CD4-positive, alpha-beta T cell treated with Interferon alpha-2 for 1 hour (primary cell): ENCODE data around the gene GPRC5D.

Experiments used
- DNase-seq, 2 donors: peaks; one replicate each; pipeline ENCODE4 v3.0.0-alpha.2; 2020 to 2022

The GPRC5D gene

DNA sequence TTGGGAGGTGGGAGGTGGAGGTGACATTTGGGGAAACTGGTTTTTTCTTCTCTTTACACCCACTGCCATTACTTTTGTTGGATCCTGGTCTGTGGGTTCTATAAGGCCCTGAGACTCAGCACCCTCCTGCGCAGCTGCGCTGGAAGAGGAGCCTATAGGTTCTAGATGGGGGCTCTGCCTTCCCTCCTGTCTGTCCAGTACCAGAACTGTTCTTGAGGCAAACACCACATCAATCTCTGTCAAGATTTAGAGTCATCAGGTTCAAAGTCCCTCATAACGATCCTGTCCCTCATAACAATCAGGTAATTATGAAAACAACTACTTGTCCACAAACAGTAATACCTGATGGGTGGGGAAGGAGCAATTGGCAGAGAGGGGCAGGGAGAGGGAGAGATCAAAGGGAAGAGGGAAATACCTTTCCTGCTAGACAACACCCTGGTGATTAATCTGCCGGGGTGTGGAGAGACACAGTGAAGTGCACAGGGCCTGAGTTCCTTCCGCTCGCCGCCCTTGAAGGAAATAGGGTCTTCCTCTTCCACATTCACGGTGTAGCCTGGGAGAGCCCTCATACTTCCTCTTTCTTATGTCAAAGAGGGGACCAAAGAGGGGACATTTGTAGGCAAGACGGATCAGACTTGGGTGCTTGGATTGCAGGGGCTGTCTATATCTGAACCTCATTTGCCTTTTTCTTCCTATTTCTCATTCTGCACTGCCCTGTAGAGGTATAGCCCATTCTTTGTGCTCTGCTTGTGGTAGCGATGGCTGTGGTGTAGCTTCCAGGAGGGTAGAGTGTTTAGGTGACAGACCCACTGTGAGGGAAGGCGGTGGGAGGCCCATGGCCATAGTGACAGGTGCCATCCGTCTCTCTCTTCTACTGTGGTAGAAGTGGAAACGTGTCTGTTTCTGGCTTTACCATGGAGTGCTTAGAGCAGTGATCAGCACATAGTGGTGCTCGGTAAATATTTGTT lies 48.0 kb downstream of the GPRC5D start:
- no peak for DNase-seq

DNA sequence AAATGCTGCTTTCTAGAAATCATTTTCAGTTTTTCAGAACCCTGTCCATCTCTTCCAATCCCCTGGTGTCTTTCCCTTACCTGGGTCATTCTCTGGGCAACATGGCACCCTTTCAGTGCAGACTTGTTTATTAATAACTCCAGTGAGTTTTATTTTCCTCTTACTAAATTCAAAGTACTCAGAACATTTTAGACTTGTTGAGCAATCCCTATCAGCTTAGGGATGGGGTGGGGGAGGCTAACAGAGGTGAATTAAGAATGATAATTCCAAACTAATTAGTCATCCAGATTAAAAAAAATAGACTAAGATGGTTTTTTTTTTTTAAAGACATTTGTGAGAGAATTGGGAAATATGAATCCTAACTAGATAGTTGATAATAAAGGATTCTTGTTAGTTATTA lies 49.9 kb downstream of the GPRC5D start:
- DNase-seq: no peak

DNA sequence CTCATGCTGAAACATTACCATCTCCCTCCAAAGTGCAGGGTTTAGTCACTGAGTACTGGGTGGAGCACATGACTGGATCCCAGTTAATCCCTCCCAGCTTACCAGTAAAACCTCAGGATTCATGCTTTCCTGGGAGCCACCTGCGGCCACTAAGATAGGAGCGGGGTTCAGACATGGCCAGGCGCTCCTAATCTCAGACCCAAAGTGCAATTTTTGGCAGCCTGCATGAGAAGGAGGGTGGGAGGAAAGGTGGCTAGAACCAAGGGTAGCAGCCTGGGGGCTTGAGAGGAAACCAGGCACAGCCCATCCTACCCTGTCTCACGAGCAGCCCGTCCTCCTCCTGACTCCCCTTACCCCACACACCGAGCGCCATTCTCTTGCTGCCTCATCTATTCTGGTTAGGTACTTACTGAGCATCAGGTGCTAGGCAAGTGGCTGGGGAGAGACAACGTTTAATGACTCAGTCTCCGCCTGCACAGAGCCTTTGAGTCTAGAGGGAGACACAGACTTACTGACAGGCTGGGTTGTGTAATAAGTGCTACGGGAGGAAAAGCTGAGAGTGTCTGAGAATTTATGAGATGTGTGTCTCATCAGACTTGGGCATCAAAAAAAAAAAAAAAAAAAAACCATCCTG lies 50.7 kb downstream of the GPRC5D start:
- DNase-seq: no peak

DNA sequence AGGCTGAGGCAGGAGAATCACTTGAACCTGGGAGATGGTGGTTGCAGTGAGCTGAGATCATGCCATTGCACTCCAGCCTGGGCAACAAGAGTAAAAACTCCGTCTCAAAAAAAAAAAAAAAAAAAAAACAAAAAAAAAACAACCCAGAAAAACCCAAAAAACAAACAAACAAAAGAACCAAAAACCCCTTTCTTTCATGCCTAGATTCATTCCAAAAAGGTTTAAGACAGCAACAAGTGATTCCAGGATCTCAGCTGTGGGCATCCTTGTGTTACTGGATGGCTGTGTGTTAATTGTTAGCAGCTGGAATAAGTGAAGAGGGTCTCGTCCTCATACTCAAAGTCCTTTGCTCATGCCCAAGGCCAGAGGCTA lies 51.2 kb downstream of the GPRC5D start:
- no peak for DNase-seq

DNA sequence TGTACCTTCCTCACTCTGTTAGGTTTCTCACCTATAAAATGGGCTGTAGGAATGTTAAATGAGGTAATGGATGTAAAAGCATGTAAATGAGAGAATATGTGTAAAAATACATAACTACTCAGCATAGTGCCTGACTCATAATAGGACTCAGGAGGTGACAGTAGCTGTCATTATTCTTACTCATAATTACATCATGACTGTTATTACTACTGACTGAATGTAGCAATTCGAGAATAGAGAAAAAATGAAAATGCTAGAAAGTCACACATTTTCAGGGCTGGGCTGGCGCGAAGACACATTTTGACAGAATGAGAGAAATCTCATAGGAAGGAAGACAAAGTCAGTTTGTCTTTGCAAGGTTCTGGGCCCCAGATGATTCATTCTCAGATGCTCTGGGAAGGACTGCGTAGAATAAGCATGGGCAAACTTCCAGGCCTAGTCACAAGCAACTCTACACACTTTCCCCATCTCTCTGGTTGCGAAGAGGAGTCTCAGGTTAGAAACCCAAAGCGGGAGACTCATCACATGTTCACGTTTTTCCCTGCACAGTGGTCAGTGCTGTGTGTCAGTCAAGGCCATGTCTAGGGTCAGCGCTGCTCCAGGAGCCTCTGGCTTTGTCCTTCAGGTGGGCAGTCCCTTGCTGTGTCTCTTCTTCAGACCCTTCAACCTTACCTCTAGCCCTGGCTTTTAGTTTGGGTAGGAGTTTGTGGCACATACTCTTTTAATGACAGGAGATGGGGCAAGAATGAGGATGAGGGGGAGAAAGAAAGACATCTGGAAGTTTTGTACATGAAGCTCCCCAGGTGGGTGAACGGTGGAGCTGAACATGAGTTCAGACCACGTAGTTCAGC lies 52.2 kb downstream of the GPRC5D start:
- DNase-seq: no peak

DNA sequence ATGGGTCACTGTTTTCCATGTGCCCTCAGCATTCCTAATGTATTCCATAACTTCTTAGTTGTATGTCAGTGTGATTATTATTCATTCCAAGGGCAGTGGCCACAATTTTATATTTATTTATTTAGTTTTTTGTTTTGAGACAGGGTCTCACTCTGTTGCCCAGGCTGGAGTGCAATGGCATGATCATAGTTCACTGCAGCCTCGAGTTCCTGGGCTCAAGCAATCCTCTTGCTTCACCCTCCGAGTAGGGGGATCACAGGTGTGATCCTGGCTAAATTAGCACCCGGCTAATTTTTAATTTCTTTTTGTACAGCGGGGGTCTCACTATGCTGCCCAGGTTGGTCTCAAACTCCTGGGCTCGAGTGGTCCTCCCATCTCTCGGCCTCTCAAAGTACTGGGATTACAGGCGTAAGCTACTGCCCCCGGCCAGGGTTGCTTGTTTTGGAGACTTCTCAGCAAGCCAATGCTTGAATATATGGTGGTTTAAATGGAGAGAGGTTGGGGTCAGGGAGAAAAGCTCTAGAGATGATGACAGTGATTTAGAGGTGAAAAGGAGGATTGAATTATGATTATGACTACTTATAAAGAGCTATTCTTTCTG lies 53.0 kb downstream of the GPRC5D start:
- DNase-seq: no peak

DNA sequence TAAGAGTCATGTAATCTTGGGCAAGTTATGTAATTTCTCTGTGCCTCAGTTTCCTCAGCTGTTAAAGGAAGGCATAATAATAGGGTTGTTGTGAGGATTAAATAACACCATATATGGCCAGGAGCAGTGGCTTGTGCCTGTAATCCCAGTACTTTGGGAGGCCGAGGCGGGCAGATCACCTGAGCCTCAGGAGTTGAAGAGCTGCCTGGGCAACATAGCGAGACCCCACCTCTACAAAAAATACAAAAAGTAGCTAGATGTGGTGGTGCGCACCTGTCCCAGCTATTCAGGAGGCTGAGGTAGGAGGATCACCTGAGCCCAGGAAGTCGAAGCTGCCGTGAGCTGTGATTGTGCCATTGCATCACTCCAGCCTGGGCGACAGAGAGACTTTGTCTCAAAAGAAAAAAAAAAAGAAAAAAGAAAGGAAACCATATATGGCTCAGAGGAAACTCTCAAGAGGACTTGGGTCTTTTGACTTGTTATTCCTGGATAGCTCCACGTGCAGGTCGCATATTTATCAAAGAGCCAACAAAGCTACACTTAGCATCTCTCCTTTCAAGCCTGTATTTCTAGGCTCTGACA lies 53.7 kb downstream of the GPRC5D start:
- DNase-seq: no peak

DNA sequence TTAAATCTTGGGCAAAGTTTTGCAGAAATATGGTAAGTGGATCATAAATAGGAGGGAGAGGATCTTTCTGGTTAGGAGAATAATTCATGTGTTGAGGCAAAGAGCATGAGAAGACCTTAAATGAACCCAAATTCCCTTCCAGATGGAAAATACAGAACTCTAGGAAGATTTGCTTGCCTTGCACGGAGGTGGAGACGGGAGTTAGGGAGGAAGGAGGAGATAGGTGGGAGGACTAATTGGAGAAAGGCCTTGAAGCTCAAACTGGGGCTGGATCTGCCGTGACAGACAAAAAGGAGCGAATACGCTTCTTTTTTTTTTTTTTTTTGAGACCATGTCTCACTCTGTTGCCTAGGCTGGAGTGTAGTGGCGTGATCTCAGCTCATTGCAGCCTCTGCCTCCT lies 54.7 kb downstream of the GPRC5D start:
- DNase-seq: no peak

DNA sequence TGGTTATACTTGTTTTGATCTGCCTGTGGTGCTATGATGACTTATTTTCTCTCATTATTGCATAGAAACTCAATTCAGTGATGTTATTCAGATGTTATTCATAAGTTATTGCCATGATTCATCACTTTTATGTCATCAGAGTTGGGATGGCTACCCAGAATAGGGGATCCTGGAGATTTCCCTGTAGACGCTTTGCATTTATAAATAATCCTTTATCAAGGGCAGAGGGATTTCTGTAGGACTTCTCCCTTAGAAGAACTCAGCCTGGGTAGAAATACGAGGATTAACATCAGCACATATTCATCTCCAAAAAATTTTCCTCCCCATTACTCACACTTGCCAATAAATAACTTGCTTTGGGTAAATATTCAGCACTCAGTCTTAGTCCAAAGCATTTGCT lies 55.7 kb downstream of the GPRC5D start:
- no peak for DNase-seq

DNA sequence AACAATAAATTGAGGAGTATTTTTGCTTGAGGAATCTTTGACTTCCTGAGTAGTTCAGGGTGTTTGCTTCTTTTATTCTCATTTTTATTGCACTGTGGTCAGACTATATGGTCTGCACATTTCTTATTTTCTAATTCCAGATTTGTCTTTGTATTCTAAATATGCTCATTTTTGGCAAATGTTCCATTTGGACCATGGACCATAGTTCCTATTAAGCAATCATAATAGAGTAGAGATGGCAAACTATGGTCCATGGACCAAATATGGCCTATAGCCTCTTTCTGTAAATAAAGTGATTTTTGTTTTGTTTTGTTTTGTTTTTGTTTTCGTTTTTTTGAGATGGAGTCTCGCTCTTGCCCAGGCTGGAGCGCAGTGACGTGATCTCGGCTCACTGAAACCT lies 58.5 kb downstream of the GPRC5D start:
- no peak for DNase-seq

DNA sequence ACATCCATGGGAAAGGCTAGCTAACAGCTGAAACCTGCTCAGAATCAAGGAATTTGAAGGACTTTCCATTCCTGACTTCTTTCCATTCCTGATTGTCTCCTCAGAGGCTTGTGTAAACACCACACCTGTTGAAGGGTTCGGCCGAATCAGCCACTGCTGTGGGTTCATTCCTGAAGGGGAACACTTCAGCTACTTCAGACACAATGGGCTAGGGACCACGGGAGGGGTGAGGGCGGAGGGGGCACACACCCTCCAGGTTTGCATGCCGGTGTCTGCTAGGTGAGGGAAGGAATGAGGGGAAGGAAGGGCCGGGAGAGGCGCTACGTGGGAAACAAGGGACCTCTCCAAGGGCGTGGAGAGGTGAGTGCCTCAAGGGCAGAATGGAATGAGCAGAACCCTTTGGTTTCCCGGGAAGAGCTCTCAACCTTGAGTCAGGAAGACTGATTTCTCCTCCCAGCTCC lies 59.3 kb downstream of the GPRC5D start:
- DNase-seq: no peak

DNA sequence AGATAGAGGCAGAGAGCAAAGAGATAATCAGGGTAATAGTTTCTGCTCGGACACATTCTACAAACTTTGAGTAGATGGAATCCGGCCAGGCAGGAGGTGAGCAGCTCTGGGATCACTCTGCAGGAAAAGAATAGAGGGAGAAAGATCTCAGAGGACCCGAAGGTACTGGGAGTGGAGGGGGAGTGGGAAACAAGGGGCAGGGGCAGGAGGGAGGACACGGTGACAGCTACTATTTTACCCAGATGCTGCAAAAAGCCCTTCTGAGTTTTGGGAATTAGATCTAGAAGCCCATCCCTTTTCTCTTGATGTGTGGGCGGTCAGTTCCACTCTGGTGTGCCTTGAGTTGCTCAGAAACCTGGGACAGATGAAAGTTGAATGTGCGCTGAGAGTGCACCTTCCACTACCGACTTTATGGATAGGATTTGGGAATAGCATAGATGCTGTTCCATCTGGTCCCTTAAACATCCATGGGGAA lies 60.1 kb downstream of the GPRC5D start:
- no peak for DNase-seq

DNA sequence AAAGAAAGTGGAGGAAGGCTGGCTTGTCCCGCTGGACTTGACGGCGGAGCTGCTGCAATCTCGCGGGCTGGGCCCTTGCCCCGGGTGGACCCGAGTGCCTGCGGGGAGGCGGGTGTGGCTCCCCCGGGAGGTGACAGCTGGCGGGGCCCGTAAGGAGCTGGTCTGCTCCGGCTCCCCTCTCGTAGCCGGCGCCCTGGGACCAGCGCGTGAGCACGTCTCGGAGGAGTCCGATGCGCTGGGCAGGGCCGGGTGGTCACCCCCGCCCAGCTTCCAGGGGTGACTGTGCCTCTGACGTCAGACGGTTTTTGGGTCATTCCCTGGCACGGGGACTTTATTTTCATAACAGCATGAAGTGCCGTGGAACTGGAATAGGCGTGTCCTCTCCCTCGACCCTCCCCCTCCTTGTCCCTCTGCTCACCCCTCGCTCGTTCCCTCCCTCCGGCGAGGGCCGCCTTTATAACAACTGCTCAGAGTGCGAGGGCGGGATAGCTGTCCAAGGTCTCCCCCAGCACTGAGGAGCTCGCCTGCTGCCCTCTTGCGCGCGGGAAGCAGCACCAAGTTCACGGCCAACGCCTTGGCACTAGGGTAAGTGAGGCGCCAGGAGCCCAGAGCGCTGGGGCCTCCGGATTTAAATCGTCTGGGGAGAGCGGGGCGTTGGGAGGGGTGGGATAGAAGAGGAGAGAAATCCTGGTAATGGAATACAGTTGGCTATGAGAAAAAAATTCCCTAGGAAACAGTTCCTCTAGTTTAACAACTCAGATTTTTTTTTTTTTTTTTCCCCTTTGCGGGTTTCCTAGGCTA lies 60.7 kb downstream of the GPRC5D start, which contains the start of gene GPRC5A:
Gene GPRC5A, plus strand, starts transcription at position 483 of the 801 bp plus-strand sequence. CDS start 16,688 bp downstream, outside the sequence.
- peak; percentile 28 to 38 for DNase-seq
